Panc1 (cell line): ENCODE data around the gene RIMBP2.

Source experiments
- TF ChIP-seq, protein P1 (sequence below), 2 experiments: IDR thresholded peaks; 2 replicates each; pipeline ENCODE4 v1.6.1; 2011 to 2012; ENCODE audit warnings: low read depth in 2 of 2, control low read depth in 1 of 2, low read length in 1 of 2, mild to moderate bottlenecking in 1 of 2, moderate library complexity in 1 of 2; ENCODE audit not compliant: insufficient read depth in 1 of 2
- TF ChIP-seq, protein P2 (sequence below): fragments of 450-650 bp; IDR thresholded peaks from 2 replicates; pipeline ENCODE4 v1.5.1; 2017; ENCODE audit warnings: mild to moderate bottlenecking

GRCh38 chr12:130613831-130614529 is 102.1 kb downstream of the RIMBP2 start:
- TF ChIP-seq, protein P1, sequence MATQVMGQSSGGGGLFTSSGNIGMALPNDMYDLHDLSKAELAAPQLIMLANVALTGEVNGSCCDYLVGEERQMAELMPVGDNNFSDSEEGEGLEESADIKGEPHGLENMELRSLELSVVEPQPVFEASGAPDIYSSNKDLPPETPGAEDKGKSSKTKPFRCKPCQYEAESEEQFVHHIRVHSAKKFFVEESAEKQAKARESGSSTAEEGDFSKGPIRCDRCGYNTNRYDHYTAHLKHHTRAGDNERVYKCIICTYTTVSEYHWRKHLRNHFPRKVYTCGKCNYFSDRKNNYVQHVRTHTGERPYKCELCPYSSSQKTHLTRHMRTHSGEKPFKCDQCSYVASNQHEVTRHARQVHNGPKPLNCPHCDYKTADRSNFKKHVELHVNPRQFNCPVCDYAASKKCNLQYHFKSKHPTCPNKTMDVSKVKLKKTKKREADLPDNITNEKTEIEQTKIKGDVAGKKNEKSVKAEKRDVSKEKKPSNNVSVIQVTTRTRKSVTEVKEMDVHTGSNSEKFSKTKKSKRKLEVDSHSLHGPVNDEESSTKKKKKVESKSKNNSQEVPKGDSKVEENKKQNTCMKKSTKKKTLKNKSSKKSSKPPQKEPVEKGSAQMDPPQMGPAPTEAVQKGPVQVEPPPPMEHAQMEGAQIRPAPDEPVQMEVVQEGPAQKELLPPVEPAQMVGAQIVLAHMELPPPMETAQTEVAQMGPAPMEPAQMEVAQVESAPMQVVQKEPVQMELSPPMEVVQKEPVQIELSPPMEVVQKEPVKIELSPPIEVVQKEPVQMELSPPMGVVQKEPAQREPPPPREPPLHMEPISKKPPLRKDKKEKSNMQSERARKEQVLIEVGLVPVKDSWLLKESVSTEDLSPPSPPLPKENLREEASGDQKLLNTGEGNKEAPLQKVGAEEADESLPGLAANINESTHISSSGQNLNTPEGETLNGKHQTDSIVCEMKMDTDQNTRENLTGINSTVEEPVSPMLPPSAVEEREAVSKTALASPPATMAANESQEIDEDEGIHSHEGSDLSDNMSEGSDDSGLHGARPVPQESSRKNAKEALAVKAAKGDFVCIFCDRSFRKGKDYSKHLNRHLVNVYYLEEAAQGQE (IDR thresholded peaks at IDR 0.05; ENCODE audit: insufficient read depth in 1 of 2, low read depth in 2 of 2, low read length in 1 of 2), result no peak
- TF ChIP-seq, protein P2, sequence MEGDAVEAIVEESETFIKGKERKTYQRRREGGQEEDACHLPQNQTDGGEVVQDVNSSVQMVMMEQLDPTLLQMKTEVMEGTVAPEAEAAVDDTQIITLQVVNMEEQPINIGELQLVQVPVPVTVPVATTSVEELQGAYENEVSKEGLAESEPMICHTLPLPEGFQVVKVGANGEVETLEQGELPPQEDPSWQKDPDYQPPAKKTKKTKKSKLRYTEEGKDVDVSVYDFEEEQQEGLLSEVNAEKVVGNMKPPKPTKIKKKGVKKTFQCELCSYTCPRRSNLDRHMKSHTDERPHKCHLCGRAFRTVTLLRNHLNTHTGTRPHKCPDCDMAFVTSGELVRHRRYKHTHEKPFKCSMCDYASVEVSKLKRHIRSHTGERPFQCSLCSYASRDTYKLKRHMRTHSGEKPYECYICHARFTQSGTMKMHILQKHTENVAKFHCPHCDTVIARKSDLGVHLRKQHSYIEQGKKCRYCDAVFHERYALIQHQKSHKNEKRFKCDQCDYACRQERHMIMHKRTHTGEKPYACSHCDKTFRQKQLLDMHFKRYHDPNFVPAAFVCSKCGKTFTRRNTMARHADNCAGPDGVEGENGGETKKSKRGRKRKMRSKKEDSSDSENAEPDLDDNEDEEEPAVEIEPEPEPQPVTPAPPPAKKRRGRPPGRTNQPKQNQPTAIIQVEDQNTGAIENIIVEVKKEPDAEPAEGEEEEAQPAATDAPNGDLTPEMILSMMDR, result no peak
